HG03066 (cell line): Measurements from ENCODE around the gene PDE4D.

Experiments
- ATAC-seq: cut with Tn5 transposase; IDR thresholded peaks from one replicate; pipeline ENCODE4 v1.9.1; 2021; ENCODE audit warnings: low read depth; ENCODE audit not compliant: unreplicated experiment

PDE4D gene

GRCh38 chr5:59665086-59665831, 228.3 kb downstream of the PDE4D start:
- no peak for ATAC-seq

GRCh38 chr5:59661954-59662615, 231.4 kb downstream of the PDE4D start:
- ATAC-seq, result no peak

- no peak for ATAC-seq
Measured at GRCh38 chr5:59661311-59661710, 232.2 kb downstream of the PDE4D start.

GRCh38 chr5:59660737-59661136, 232.8 kb downstream of the PDE4D start:
- ATAC-seq, result no peak

GRCh38 chr5:59656351-59657254, 236.9 kb downstream of the PDE4D start:
- ATAC-seq, result no peak

- no peak for ATAC-seq
Measured at GRCh38 chr5:59655693-59656309, 237.7 kb downstream of the PDE4D start.

GRCh38 chr5:59654691-59655090, 238.8 kb downstream of the PDE4D start:
- ATAC-seq, result no peak

- no peak for ATAC-seq
Measured at GRCh38 chr5:59652449-59652848, 241.1 kb downstream of the PDE4D start.

GRCh38 chr5:59648949-59649921, 244.3 kb downstream of the PDE4D start:
- no peak for ATAC-seq

GRCh38 chr5:59648038-59648831, 245.3 kb downstream of the PDE4D start:
- no peak for ATAC-seq

- ATAC-seq, result no peak
Measured at GRCh38 chr5:59645380-59645779, 248.1 kb downstream of the PDE4D start.

GRCh38 chr5:59640411-59640810, 253.1 kb downstream of the PDE4D start:
- no peak for ATAC-seq

- no peak for ATAC-seq
Measured at GRCh38 chr5:59637884-59638580, 255.5 kb downstream of the PDE4D start.

- ATAC-seq, result no peak
Measured at GRCh38 chr5:59629561-59629960, 264.0 kb downstream of the PDE4D start.

- no peak for ATAC-seq
Measured at GRCh38 chr5:59628062-59628828, 265.3 kb downstream of the PDE4D start.

GRCh38 chr5:59624898-59625297, 268.6 kb downstream of the PDE4D start:
- ATAC-seq, result no peak

GRCh38 chr5:59622848-59623247, 270.7 kb downstream of the PDE4D start:
- ATAC-seq, result no peak
